Activated CD4-positive, alpha-beta T cell treated with anti-CD3 and anti-CD28 coated beads, Interleukin-10, Interleukin-2, amounts not matched to agents 100 ng/mL and 50 ng/mL, durations not matched to agents 16 hours and 8 hours (primary cell): ENCODE data around the gene TBC1D9.
"Not testable (repeated sequence)": the region's sequence is repeated elsewhere in the genome, so short reads cannot be mapped to it uniquely, and the experiment has no call there.

ENCODE experiments used
- DNase-seq: peaks from one replicate; pipeline ENCODE4 v3.0.0-alpha.2; 2020

TBC1D9 gene

GRCh38 chr4:140752291-140753068 is 3.7 kb downstream of the TBC1D9 start:
- no peak for DNase-seq

- DNase-seq: no peak
Measured at GRCh38 chr4:140750470-140750869, 5.7 kb downstream of the TBC1D9 start.

GRCh38 chr4:140748171-140748570 is 8.0 kb downstream of the TBC1D9 start:
- no peak for DNase-seq

- DNase-seq: not testable (repeated sequence)
Measured at GRCh38 chr4:140746546-140746945, 9.6 kb downstream of the TBC1D9 start.

GRCh38 chr4:140744421-140744820 is 11.8 kb downstream of the TBC1D9 start:
- no peak for DNase-seq

GRCh38 chr4:140743194-140743931 is 12.8 kb downstream of the TBC1D9 start:
- DNase-seq: no peak

GRCh38 chr4:140742838-140743193 is 13.4 kb downstream of the TBC1D9 start:
- no peak for DNase-seq

GRCh38 chr4:140740906-140741670 is 15.1 kb downstream of the TBC1D9 start:
- DNase-seq: no peak

GRCh38 chr4:140740422-140740821 is 15.8 kb downstream of the TBC1D9 start:
- no peak for DNase-seq

- no peak for DNase-seq
Measured at GRCh38 chr4:140739971-140740370, 16.2 kb downstream of the TBC1D9 start.

- DNase-seq: no peak
Measured at GRCh38 chr4:140738139-140738538, 18.0 kb downstream of the TBC1D9 start.

- DNase-seq: no peak
Measured at GRCh38 chr4:140736669-140737343, 19.4 kb downstream of the TBC1D9 start.

- DNase-seq: no peak
Measured at GRCh38 chr4:140735779-140736391, 20.3 kb downstream of the TBC1D9 start.

- DNase-seq: no peak
Measured at GRCh38 chr4:140735317-140735716, 20.9 kb downstream of the TBC1D9 start.

- DNase-seq: no peak
Measured at GRCh38 chr4:140732780-140733179, 23.4 kb downstream of the TBC1D9 start.

GRCh38 chr4:140729344-140730049 is 26.7 kb downstream of the TBC1D9 start:
- no peak for DNase-seq

GRCh38 chr4:140726776-140727500 is 29.2 kb downstream of the TBC1D9 start:
- peak; percentile 20 for DNase-seq

- DNase-seq: no peak
Measured at GRCh38 chr4:140725556-140725955, 30.6 kb downstream of the TBC1D9 start.

GRCh38 chr4:140724760-140725159 is 31.4 kb downstream of the TBC1D9 start:
- no peak for DNase-seq

GRCh38 chr4:140720387-140721304 is 35.5 kb downstream of the TBC1D9 start:
- no peak for DNase-seq
